Sigmoid colon (tissue), 7 donors: ENCODE results near the gene NFRKB. TPM values are rescaled to one million over a fixed set of nuclear protein-coding genes. Genes with fewer than 3 reads are reported as not detected.

Source experiments
- DNase-seq: peaks from one replicate; pipeline ENCODE4 v3.0.0-alpha.2; 2019
- H3K27ac ChIP-seq, 4 donors: fragments of 200-600 bp; sonication (generic); one replicate each; pipeline ENCODE4 v1.5.1; 2016 to 2019; ENCODE audit warnings: mild to moderate bottlenecking in 1 of 4
- H3K27me3 ChIP-seq, 3 donors: fragments of 200-600 bp; sonication (generic); one replicate each; pipeline ENCODE4 v1.5.1; 2019; ENCODE audit warnings: mild to moderate bottlenecking in 1 of 3
- H3K36me3 ChIP-seq, 4 donors: fragments of 200-600 bp; sonication (generic); one replicate each; pipeline ENCODE4 v1.5.1; 2016 to 2019
- H3K4me1 ChIP-seq, 4 donors: fragments of 200-600 bp; sonication (generic); one replicate each; pipeline ENCODE4 v1.5.1; 2017 to 2019
- H3K4me3 ChIP-seq, 4 donors: fragments of 200-600 bp; sonication (generic); one replicate each; pipeline ENCODE4 v1.5.1; 2017 to 2019; ENCODE audit warnings: mild to moderate bottlenecking in 2 of 4, moderate library complexity in 1 of 4
- H3K9me3 ChIP-seq, 4 donors: fragments of 200-600 bp in 3 of 4; sonication (generic) in 3 of 4; one replicate each; pipeline versions ENCODE4 v1.5.1 to v1.6.1; 2013 to 2019
- CTCF ChIP-seq, 4 experiments: fragments of 450-650 bp in 3 of 4; fragments of 200-600 bp in 1 of 4; IDR thresholded peaks; one replicate each; pipeline ENCODE4 v1.5.1; 2016 to 2019; ENCODE audit warnings: antibody characterized with exemption in 4 of 4, mild to moderate bottlenecking in 3 of 4, moderate library complexity in 2 of 4
- EP300 ChIP-seq, 4 donors: sonication (generic); formaldehyde crosslinking; IDR thresholded peaks; one replicate each; pipeline ENCODE4 v1.6.1; 2017; ENCODE audit warnings: antibody characterized with exemption in 4 of 4
- POLR2A ChIP-seq, 2 donors: fragments of 450-650 bp; IDR thresholded peaks; one replicate each; pipeline ENCODE4 v1.6.1; 2016; ENCODE audit warnings: antibody characterized with exemption in 2 of 2, mild to moderate bottlenecking in 2 of 2, moderate library complexity in 2 of 2
- POLR2AphosphoS5 ChIP-seq, 4 donors: sonication (generic); formaldehyde crosslinking; IDR thresholded peaks; one replicate each; pipeline ENCODE4 v1.6.1; 2017; ENCODE audit warnings: antibody characterized with exemption in 4 of 4
- WGBS, 2 donors: extraction: QIAGEN DNeasy Blood & Tissue Kit; methylation state at CpG; one replicate each; pipeline ENCODE4 v1.1.7; 2013; 5-methylcytosine and 5-hydroxymethylcytosine counted together
- intact Hi-C: fragments of 100-400 bp; cut with DNase I; formaldehyde crosslinking; loops from one replicate; pipeline ENCODE4 v1.15.1; 2023
- polyA plus RNA-seq, 3 donors: library from polyadenylated mRNA; stranded (reverse); fragments of 200-250 nt; gene quantifications; one replicate each; pipeline ENCODE4 v1.2.3, GENCODE V29; 2013
- total RNA-seq, 4 donors: library from RNA; depleted of rRNA; stranded (reverse); fragments of >200 nt; gene quantifications; one replicate each; pipeline ENCODE4 v1.1.0, GENCODE V29; 2016
- donor health status: healthy with polysubstance abuse.
- donor health status: Bipolar disorder and iron deficiency.
- donor health status: healthy.

The NFRKB gene
- total and polyA plus RNA-seq, 7 donors: 3.5 to 24.7 (median 20.7) TPM

GRCh38 chr11:129932381-129933067 lies 37.1 kb upstream of the NFRKB start:
- Histone ChIP-seq H3K4me1 (no peaks in the 10 kb centered on the region), H3K36me3 (peaks cover 0 to 30% (median 2%) of the 10 kb centered on the region in 4 donors), H3K27ac (no peak overlapping the region), H3K4me3 (no peak overlapping the region), H3K9me3 (no peaks in the 10 kb centered on the region), H3K27me3 (no peaks in the 10 kb centered on the region)
- DNase-seq: no peak
- 87 to 93% methylated on average over 7 of the region's 7 CpGs for WGBS, 2 donors
- intact Hi-C loops: no loop called here
- no peak for TF ChIP-seq POLR2A (IDR thresholded peaks at IDR 0.05)

- DNase-seq: no peak
- Histone ChIP-seq H3K9me3 (no peaks in the 10 kb centered on the region), H3K4me3 (no peak overlapping the region), H3K4me1 (no peaks in the 10 kb centered on the region), H3K27me3 (no peaks in the 10 kb centered on the region), H3K27ac (no peak overlapping the region), H3K36me3 (peaks cover 0 to 30% (median 2%) of the 10 kb centered on the region in 4 donors)
- TF ChIP-seq POLR2AphosphoS5 (IDR thresholded peaks at IDR 0.05) (no peak), CTCF (IDR thresholded peaks at IDR 0.05) (no peak), POLR2A (IDR thresholded peaks at IDR 0.05) (no peak), EP300 (IDR thresholded peaks at IDR 0.05) (no peak)
- WGBS, 2 donors: 93 to 95% methylated on average over 13 of the region's 13 CpGs
- intact Hi-C loops: no loop called here
These were observed 35.4 kb upstream of the NFRKB start for GRCh38 chr11:129930743-129931142.

- WGBS, 2 donors: 83 to 89% methylated on average over 6 of the region's 6 CpGs
- Histone ChIP-seq H3K36me3 (peaks cover 0 to 30% (median 2%) of the 10 kb centered on the region in 4 donors), H3K4me1 (no peaks in the 10 kb centered on the region), H3K27ac (no peak overlapping the region), H3K9me3 (no peaks in the 10 kb centered on the region), H3K27me3 (no peaks in the 10 kb centered on the region), H3K4me3 (no peak overlapping the region)
- DNase-seq: no peak
- intact Hi-C loops: no loop called here
- no peak for TF ChIP-seq POLR2A (IDR thresholded peaks at IDR 0.05)
- no peak for TF ChIP-seq CTCF (IDR thresholded peaks at IDR 0.05)
- TF ChIP-seq EP300 (IDR thresholded peaks at IDR 0.05): no peak
- no peak for TF ChIP-seq POLR2AphosphoS5 (IDR thresholded peaks at IDR 0.05)
These were observed 34.9 kb upstream of the NFRKB start for GRCh38 chr11:129930296-129930695.

GRCh38 chr11:129929721-129930120 lies 34.3 kb upstream of the NFRKB start:
- Histone ChIP-seq H3K4me1 (no peaks in the 10 kb centered on the region), H3K9me3 (no peaks in the 10 kb centered on the region), H3K27me3 (no peaks in the 10 kb centered on the region), H3K27ac (no peak overlapping the region), H3K36me3 (peaks cover 0 to 33% (median 4%) of the 10 kb centered on the region in 4 donors), H3K4me3 (no peak overlapping the region)
- TF ChIP-seq EP300 (IDR thresholded peaks at IDR 0.05): no peak
- no peak for TF ChIP-seq POLR2A (IDR thresholded peaks at IDR 0.05)
- no peak for TF ChIP-seq CTCF (IDR thresholded peaks at IDR 0.05)
- TF ChIP-seq POLR2AphosphoS5 (IDR thresholded peaks at IDR 0.05): no peak
- intact Hi-C loops: no loop called here
- no peak for DNase-seq
- 87 to 92% methylated on average over 2 of the region's 2 CpGs for WGBS, 2 donors

- H3K4me3 ChIP-seq: no peak overlapping the region
- no peaks in the 10 kb centered on the region for H3K27me3 ChIP-seq
- peaks cover 0 to 33% (median 4%) of the 10 kb centered on the region in 4 donors for H3K36me3 ChIP-seq
- no peak for DNase-seq
- H3K9me3 ChIP-seq: no peaks in the 10 kb centered on the region
- no peaks in the 10 kb centered on the region for H3K4me1 ChIP-seq
- TF ChIP-seq CTCF (IDR thresholded peaks at IDR 0.05) (no peak), EP300 (IDR thresholded peaks at IDR 0.05) (no peak), POLR2AphosphoS5 (IDR thresholded peaks at IDR 0.05) (no peak), POLR2A (IDR thresholded peaks at IDR 0.05) (no peak)
- WGBS, 2 donors: 95 to 97% methylated on average over 3 of the region's 3 CpGs
- intact Hi-C loops: no loop called here
- H3K27ac ChIP-seq: no peak overlapping the region
These were observed 33.7 kb upstream of the NFRKB start for GRCh38 chr11:129928923-129929692.
